Caco-2 (cell line): ENCODE measurements around the gene UGT8. TPM values are rescaled to one million over a fixed set of nuclear protein-coding genes. Genes with fewer than 3 reads are reported as not detected.
"Not testable (repeated sequence)": the region's sequence is repeated elsewhere in the genome, so short reads cannot be mapped to it uniquely, and the experiment has no call there.

Experiments used
- BruUV-seq: library from RNA; stranded (reverse); fragments of 400-500 nt; replicated peaks from 2 replicates; lab custom pipeline; 2021; lab: Mats Ljungman, UMichigan
- CTCF ChIA-PET: fragments of 300-600 bp; sonication (Branson Sonifier 250); formaldehyde crosslinking; loops from one replicate; lab custom pipeline; 2022; ENCODE audit warnings: antibody characterized with exemption; lab: Charles Lee
- POLR2A ChIA-PET: fragments of 300-600 bp; sonication (Branson Sonifier 250); formaldehyde crosslinking; loops from one replicate; lab custom pipeline; 2022; ENCODE audit warnings: antibody characterized with exemption; lab: Charles Lee
- DNase-seq, 2 experiments: peaks; one replicate each; pipeline versions ENCODE4 v3.0.0 to v3.0.0-alpha.2; 2020 to 2022
- H3K27me3 ChIP-seq: replicated peaks from 2 replicates; pipeline ENCODE4 v1.6.0; 2011; ENCODE audit warnings: low read length; ENCODE audit not compliant: control insufficient read depth, insufficient read depth
- H3K36me3 ChIP-seq: 2 replicates; pipeline ENCODE4 v1.5.1; 2011; ENCODE audit warnings: low read length; ENCODE audit not compliant: control insufficient read depth, insufficient read depth
- H3K4me1 ChIP-seq: fragments of 250-450 bp; sonication (Bioruptor Pico); 2 replicates; pipeline ENCODE4 v1.5.1; 2020; ENCODE audit warnings: mild to moderate bottlenecking
- H3K4me3 ChIP-seq: 2 replicates; pipeline ENCODE4 v1.5.1; 2011; ENCODE audit warnings: low read depth, mild to moderate bottlenecking, control low read depth, low read length
- H3K9me3 ChIP-seq: fragments of 250-450 bp; sonication (Bioruptor Pico); 2 replicates; pipeline ENCODE4 v1.5.1; 2020; ENCODE audit warnings: mild to moderate bottlenecking, moderate library complexity
- H3K27ac Mint-ChIP-seq: one replicate; pipeline ENCODE4 v1.8.0; 2022; ENCODE audit warnings: mixed read lengths; ENCODE audit not compliant: unreplicated experiment
- H3K27me3 Mint-ChIP-seq: one replicate; pipeline ENCODE4 v1.8.0; 2022; ENCODE audit warnings: mixed read lengths; ENCODE audit not compliant: insufficient read depth, unreplicated experiment
- H3K36me3 Mint-ChIP-seq: one replicate; pipeline ENCODE4 v1.8.0; 2022; ENCODE audit warnings: mild to moderate bottlenecking, mixed read lengths; ENCODE audit not compliant: insufficient read depth, unreplicated experiment
- H3K4me1 Mint-ChIP-seq: one replicate; pipeline ENCODE4 v1.8.0; 2022; ENCODE audit warnings: low read depth, mixed read lengths; ENCODE audit not compliant: unreplicated experiment
- H3K4me3 Mint-ChIP-seq: one replicate; pipeline ENCODE4 v1.8.0; 2022; ENCODE audit warnings: mild to moderate bottlenecking, moderate library complexity, mixed read lengths; ENCODE audit not compliant: unreplicated experiment
- H3K9me3 Mint-ChIP-seq: one replicate; pipeline ENCODE4 v1.8.0; 2022; ENCODE audit warnings: mixed read lengths; ENCODE audit not compliant: unreplicated experiment
- intact Hi-C: fragments of 100-400 bp; cut with micrococcal nuclease; formaldehyde crosslinking; loops from one replicate; pipeline ENCODE4 v1.10.0; 2022; ENCODE audit not compliant: unreplicated experiment
- total RNA-seq: library from RNA; stranded (reverse); gene quantifications from 2 replicates; pipeline ENCODE4 v1.2.3, GENCODE V29; 2022
- TF ChIP-seq, protein P1 (sequence below), 2 experiments: fragments of 200-600 bp in 1 of 2; IDR thresholded peaks; 1 replicate in 1 of 2; 2 replicates in 1 of 2; pipeline versions ENCODE4 v1.5.1 to v1.8.0; 2011 to 2022; ENCODE audit warnings: antibody characterized with exemption in 1 of 2, control low read depth in 1 of 2, inconsistent platforms in 1 of 2, low read depth in 1 of 2, low read length in 1 of 2, mild to moderate bottlenecking in 1 of 2, moderate library complexity in 1 of 2; ENCODE audit not compliant: insufficient read depth in 1 of 2, severe bottlenecking in 1 of 2, unreplicated experiment in 1 of 2

UGT8 gene
- total RNA-seq, 1 experiment from 2014 or later = 11.9 TPM

DNA sequence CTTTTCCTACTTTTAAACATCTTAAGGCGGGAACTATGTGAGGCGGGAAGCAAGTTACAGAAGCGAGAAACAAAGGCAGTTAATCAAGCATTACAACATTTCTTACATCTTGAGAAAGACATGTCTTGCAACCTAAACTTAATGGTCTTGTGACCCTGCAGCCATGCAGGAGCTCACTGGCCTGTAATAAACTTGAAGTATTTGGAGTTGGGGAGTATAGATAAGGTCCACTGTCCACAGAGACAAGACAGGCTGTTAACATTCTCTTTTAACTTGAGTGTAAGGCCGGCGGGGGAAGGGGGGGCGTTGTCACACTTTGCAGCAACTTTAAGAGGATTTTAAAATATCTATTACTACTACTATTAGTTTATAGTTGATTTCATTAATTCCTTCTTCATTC, 10.3 kb upstream of the UGT8 start:
- DNase-seq = no peak
- TF ChIP-seq, protein P1, sequence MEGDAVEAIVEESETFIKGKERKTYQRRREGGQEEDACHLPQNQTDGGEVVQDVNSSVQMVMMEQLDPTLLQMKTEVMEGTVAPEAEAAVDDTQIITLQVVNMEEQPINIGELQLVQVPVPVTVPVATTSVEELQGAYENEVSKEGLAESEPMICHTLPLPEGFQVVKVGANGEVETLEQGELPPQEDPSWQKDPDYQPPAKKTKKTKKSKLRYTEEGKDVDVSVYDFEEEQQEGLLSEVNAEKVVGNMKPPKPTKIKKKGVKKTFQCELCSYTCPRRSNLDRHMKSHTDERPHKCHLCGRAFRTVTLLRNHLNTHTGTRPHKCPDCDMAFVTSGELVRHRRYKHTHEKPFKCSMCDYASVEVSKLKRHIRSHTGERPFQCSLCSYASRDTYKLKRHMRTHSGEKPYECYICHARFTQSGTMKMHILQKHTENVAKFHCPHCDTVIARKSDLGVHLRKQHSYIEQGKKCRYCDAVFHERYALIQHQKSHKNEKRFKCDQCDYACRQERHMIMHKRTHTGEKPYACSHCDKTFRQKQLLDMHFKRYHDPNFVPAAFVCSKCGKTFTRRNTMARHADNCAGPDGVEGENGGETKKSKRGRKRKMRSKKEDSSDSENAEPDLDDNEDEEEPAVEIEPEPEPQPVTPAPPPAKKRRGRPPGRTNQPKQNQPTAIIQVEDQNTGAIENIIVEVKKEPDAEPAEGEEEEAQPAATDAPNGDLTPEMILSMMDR (IDR thresholded peaks at IDR 0.05; ENCODE audit: insufficient read depth in 1 of 2, low read depth in 1 of 2, low read length in 1 of 2, severe bottlenecking in 1 of 2, unreplicated experiment in 1 of 2) = no peak
- POLR2A ChIA-PET = no interaction called here
- Histone ChIP-seq H3K36me3 (no peaks in the 10 kb centered on the region), H3K4me3 (no peak overlapping the region), H3K9me3 (no peaks in the 10 kb centered on the region), H3K4me1 (peaks cover 5% of the 10 kb centered on the region), H3K27me3 (no peaks in the 10 kb centered on the region)
- CTCF ChIA-PET = no interaction called here
- Mint-ChIP-seq H3K4me3 (no peak overlapping the region), H3K27me3 (no peaks in the 10 kb centered on the region), H3K9me3 (no peaks in the 10 kb centered on the region), H3K27ac (no peak overlapping the region), H3K36me3 (no peaks in the 10 kb centered on the region), H3K4me1 (peaks cover 12% of the 10 kb centered on the region)
- no TSS peak for BruUV-seq
- intact Hi-C loops = no loop called here

DNA sequence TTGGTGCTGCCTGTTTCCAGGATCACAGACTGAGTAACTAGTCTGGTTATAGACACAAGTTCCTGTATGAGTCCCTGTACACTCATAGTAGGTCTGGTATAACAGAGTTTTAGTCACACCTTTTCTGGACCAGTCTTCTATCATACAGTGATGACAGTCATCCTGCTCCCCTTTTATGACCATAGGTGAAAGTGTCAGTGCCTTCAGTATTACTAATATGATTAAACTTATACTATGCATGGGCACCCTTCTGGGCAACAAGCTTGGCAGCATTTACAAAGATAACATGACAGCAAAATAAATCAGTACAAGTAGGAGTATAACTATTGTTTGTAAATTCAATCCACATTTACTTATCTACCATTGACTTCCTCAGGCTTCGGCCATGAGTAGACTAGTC, 8.2 kb upstream of the UGT8 start:
- H3K36me3 ChIP-seq, H3K36me3 Mint-ChIP-seq, H3K4me1 ChIP-seq, H3K27me3 Mint-ChIP-seq, H3K27ac Mint-ChIP-seq, POLR2A ChIA-PET, CTCF ChIA-PET, H3K4me3 Mint-ChIP-seq, H3K4me3 ChIP-seq, intact Hi-C loops, BruUV-seq, H3K9me3 Mint-ChIP-seq, H3K9me3 ChIP-seq, DNase-seq, H3K27me3 ChIP-seq: not testable (repeated sequence)
- peaks cover 12% of the 10 kb centered on the region for H3K4me1 Mint-ChIP-seq

DNA sequence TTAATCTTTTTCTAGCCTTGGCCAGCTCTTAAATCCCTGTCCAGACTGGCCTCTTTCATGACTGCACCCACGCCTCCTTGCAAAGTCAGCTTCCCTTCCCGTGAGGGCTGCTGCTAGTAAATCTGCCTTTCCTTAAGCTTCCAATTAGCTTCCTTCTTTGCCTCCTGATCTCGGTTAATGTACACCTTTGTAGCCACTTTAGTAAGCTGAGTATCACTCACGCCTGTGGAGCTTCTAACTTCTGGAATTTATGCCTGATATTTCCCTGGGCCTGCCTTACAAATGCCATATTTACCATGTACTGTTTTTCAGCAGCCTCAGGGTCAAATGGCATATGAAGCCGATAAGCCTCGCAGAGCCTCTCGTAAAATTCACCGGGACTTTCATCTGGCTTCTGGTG, 5.1 kb upstream of the UGT8 start:
- Mint-ChIP-seq H3K27ac (no peak overlapping the region), H3K9me3 (no peaks in the 10 kb centered on the region), H3K36me3 (no peaks in the 10 kb centered on the region), H3K27me3 (no peaks in the 10 kb centered on the region), H3K4me3 (no peak overlapping the region), H3K4me1 (peaks cover 4% of the 10 kb centered on the region)
- TF ChIP-seq, protein P1 (IDR thresholded peaks at IDR 0.05; ENCODE audit: insufficient read depth in 1 of 2, low read depth in 1 of 2, low read length in 1 of 2, severe bottlenecking in 1 of 2, unreplicated experiment in 1 of 2) = no peak
- H3K4me1 ChIP-seq = 0 out of 2 replicates have a peak, but pooled peaks cover 3% of the 10 kb centered on the region
- no peaks in the 10 kb centered on the region for H3K27me3 ChIP-seq
- no peak overlapping the region for H3K4me3 ChIP-seq
- no TSS peak for BruUV-seq
- H3K9me3 ChIP-seq = no peaks in the 10 kb centered on the region
- ChIA-PET POLR2A (no interaction called here), CTCF (no interaction called here)
- no peak for DNase-seq
- H3K36me3 ChIP-seq = no peaks in the 10 kb centered on the region
- intact Hi-C loops = no loop called here

DNA sequence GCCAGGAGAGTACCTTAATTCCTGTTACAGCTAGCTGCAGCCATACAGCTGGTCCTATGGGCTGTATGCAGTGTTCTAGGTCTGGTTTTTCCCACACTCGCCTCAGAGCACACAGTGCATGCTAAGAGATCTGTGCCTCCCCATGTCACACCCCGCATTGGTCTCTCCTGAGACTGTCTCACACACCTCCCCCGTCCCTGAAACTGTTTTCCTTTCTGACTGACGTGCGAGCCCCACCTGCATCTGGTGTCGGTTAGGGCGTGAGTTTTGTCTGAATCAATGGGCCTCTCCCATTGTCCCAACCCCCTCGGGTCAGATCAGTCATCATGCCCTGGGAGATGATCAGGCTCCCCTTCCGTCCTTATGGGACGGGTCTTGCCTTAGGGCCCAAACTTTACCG, 3.4 kb upstream of the UGT8 start:
- H3K4me3 ChIP-seq = no peak overlapping the region
- ChIA-PET CTCF (no interaction called here), POLR2A (no interaction called here)
- DNase-seq = no peak
- peaks cover 4% of the 10 kb centered on the region for H3K27me3 Mint-ChIP-seq
- H3K27ac Mint-ChIP-seq = no peak overlapping the region
- H3K9me3 Mint-ChIP-seq = no peaks in the 10 kb centered on the region
- H3K36me3 Mint-ChIP-seq = no peaks in the 10 kb centered on the region
- H3K4me1 Mint-ChIP-seq = peaks cover 8% of the 10 kb centered on the region
- H3K36me3 ChIP-seq = no peaks in the 10 kb centered on the region
- H3K4me3 Mint-ChIP-seq = no peak overlapping the region
- no peaks in the 10 kb centered on the region for H3K27me3 ChIP-seq
- H3K9me3 ChIP-seq = no peaks in the 10 kb centered on the region
- intact Hi-C loops = no loop called here
- BruUV-seq = no TSS peak
- TF ChIP-seq, protein P1 (IDR thresholded peaks at IDR 0.05; ENCODE audit: insufficient read depth in 1 of 2, low read depth in 1 of 2, low read length in 1 of 2, severe bottlenecking in 1 of 2, unreplicated experiment in 1 of 2) = no peak
- 0 out of 2 replicates have a peak, but pooled peaks cover 3% of the 10 kb centered on the region for H3K4me1 ChIP-seq
